NOMO-1 treated with DMSO at 0.1 percent for 48 hours (cell line): ENCODE results near the gene NCEH1.
"Not testable (repeated sequence)": the region's sequence is repeated elsewhere in the genome, so short reads cannot be mapped to it uniquely, and the experiment has no call there.

Experiments
- DNase-seq: peaks from one replicate; lab custom pipeline; 2025; ENCODE audit not compliant: unreplicated experiment; lab: John Stamatoyannopoulos, UW

NCEH1 gene

GRCh38 chr3:172710664-172711453 lies at the start of gene NCEH1:
Gene NCEH1, minus strand, starts transcription at chr3:172711067. Its CDS starts 83 bp downstream, at chr3:172710984.
- DNase-seq, result peak; percentile 100

- not testable (repeated sequence) for DNase-seq
Measured at GRCh38 chr3:172760416-172760815, 49.5 kb upstream of the NCEH1 start.

GRCh38 chr3:172753125-172753524 lies 42.3 kb upstream of the NCEH1 start:
- no peak for DNase-seq

- no peak for DNase-seq
Measured at GRCh38 chr3:172752651-172753050, 41.8 kb upstream of the NCEH1 start.

GRCh38 chr3:172751175-172751704 lies 40.4 kb upstream of the NCEH1 start:
- peak; percentile 78 for DNase-seq

- DNase-seq, result peak; percentile 100
Measured at GRCh38 chr3:172750368-172751174, 39.7 kb upstream of the NCEH1 start, which contains the start of gene ECT2. Gene ECT2, plus strand, starts transcription at chr3:172750726. Its CDS starts 3,805 bp downstream, at chr3:172754531.

- DNase-seq, result no peak
Measured at GRCh38 chr3:172750069-172750367, 39.2 kb upstream of the NCEH1 start.

- DNase-seq, result no peak
Measured at GRCh38 chr3:172749230-172749965, 38.5 kb upstream of the NCEH1 start.

- DNase-seq, result no peak
Measured at GRCh38 chr3:172746475-172746874, 35.6 kb upstream of the NCEH1 start.

GRCh38 chr3:172739462-172739861 lies 28.6 kb upstream of the NCEH1 start:
- DNase-seq, result no peak

GRCh38 chr3:172735014-172735413 lies 24.1 kb upstream of the NCEH1 start:
- no peak for DNase-seq

- no peak for DNase-seq
Measured at GRCh38 chr3:172726380-172726779, 15.5 kb upstream of the NCEH1 start.

- not testable (repeated sequence) for DNase-seq
Measured at GRCh38 chr3:172722536-172723040, 11.7 kb upstream of the NCEH1 start.

GRCh38 chr3:172717493-172718088 lies 6.7 kb upstream of the NCEH1 start:
- DNase-seq, result peak; percentile 52

- peak; percentile 94 for DNase-seq
Measured at GRCh38 chr3:172716476-172716875, 5.6 kb upstream of the NCEH1 start.

GRCh38 chr3:172713316-172713715 lies 2.4 kb upstream of the NCEH1 start:
- no peak for DNase-seq

GRCh38 chr3:172711454-172711795 lies 558 bp upstream of the NCEH1 start:
- DNase-seq, result peak; percentile 88

- DNase-seq, result peak; percentile 27
Measured at GRCh38 chr3:172709774-172710663, 848 bp downstream of the NCEH1 start.

- DNase-seq, result no peak
Measured at GRCh38 chr3:172708921-172709773, 1.7 kb downstream of the NCEH1 start.
